ENCODE data around the gene SNX25. TPM values are rescaled to one million over a fixed set of nuclear protein-coding genes. Genes with fewer than 3 reads are reported as not detected.

Gene SNX25
- total RNA-seq, 1 experiment from 2014 or later = 3.5 TPM

DNA sequence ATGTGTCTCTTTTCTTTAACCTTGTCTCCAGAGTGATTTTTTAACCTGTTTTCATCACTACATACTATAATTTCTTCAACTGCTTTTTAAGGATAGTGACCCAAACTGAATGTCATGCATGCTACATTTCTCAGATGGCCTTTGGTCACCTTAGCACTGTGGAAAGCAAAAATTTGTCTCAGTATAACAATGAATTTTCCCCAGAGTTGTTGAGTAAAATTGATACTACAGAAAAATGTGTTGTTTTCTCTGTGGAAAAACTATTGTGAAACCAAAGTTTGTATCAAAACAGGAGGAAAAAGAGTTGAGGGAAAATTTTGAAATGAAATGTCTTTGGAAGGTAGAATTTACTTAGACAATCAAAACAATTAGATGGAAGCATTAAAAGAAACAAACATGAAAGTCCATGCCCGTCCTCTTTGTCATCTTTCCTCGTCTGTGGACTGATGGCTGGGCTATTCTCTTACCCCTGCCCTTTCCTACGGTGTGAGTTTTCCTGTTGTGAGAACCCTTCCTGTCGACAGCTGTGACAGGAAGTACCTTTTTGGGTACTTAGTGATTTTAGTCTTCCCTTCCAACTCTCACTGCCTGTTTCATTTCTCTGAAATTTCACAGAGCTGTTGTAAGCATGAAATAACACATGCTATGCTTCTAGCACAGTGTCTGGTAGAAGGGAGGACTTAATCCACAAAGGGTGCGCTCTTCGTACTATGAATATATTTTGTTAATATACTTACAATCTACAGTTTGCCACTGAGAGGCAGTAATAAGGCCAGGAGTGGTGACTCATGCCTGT lies 135.5 kb downstream of the SNX25 start:
- H3K9me3 ChIP-seq (ENCODE audit: low read depth, low read length, poor library complexity, severe bottlenecking) = no peaks in the 10 kb centered on the region
- intact Hi-C loops (cut with micrococcal nuclease; ENCODE audit: unreplicated experiment) = no loop called here
- no peak overlapping the region for H3K27ac ChIP-seq (ENCODE audit: low read depth, low read length, poor library complexity, severe bottlenecking)
- no peak for DNase-seq (ENCODE audit: low spot score)
- ChIA-PET POLR2A (ENCODE audit: low non-redundant PET) (no interaction called here), CTCF (no interaction called here)
- no peak for TF ChIP-seq EZH2 (IDR thresholded peaks at IDR 0.05; ENCODE audit: borderline replicate concordance, low read depth, low read length, poor library complexity, severe bottlenecking)
- TF ChIP-seq, protein P1, sequence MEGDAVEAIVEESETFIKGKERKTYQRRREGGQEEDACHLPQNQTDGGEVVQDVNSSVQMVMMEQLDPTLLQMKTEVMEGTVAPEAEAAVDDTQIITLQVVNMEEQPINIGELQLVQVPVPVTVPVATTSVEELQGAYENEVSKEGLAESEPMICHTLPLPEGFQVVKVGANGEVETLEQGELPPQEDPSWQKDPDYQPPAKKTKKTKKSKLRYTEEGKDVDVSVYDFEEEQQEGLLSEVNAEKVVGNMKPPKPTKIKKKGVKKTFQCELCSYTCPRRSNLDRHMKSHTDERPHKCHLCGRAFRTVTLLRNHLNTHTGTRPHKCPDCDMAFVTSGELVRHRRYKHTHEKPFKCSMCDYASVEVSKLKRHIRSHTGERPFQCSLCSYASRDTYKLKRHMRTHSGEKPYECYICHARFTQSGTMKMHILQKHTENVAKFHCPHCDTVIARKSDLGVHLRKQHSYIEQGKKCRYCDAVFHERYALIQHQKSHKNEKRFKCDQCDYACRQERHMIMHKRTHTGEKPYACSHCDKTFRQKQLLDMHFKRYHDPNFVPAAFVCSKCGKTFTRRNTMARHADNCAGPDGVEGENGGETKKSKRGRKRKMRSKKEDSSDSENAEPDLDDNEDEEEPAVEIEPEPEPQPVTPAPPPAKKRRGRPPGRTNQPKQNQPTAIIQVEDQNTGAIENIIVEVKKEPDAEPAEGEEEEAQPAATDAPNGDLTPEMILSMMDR (conservative IDR thresholded peaks at IDR 0.05; ENCODE audit: low read depth, low read length) = no peak
- H3K4me3 ChIP-seq (ENCODE audit: low read depth, low read length, poor library complexity, severe bottlenecking) = no peak overlapping the region
- no TSS peak for BruUV-seq (replicated peaks)
- H3K27me3 ChIP-seq (replicated peaks; ENCODE audit: insufficient read depth, low read depth, low read length, poor library complexity) = no peaks in the 10 kb centered on the region
- H3K36me3 ChIP-seq (ENCODE audit: insufficient read depth, low read length, poor library complexity, severe bottlenecking) = no peaks in the 10 kb centered on the region
- H3K4me1 ChIP-seq (ENCODE audit: insufficient read depth, low read length, poor library complexity, severe bottlenecking) = no peaks in the 10 kb centered on the region

DNA sequence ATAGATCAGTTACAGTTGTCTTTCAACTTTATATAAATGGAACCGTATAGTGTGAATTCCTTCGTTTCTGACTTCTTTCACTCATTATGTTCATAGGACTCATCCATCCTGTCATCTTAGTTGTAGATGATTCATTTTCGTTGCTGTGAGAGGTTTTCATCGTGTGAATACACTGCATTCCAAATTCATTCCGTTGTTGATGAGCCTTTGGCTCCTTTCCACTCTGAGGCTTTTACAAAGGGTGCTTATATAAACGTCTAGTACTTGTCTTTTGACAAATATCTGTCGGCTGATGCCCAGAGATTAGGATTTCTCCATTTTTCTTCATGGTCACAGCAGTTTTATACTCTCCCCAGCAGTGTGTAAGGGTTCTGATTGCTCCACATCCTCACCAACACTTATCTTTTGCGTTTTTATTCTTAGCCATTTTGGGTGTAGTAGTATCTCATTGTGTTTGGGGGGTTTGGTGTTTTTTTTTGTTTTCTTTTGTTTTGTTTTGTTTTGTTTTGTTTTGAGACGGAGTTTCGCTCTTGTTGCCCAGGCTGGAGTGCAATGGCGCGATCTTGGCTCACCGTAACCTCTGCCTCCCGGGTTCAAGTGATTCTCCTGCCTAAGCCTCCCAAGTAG lies 137.7 kb downstream of the SNX25 start:
- CTCF ChIA-PET = no interaction called here
- Histone ChIP-seq H3K36me3 (ENCODE audit: insufficient read depth, low read length, poor library complexity, severe bottlenecking) (no peaks in the 10 kb centered on the region), H3K9me3 (ENCODE audit: low read depth, low read length, poor library complexity, severe bottlenecking) (no peaks in the 10 kb centered on the region), H3K27ac (ENCODE audit: low read depth, low read length, poor library complexity, severe bottlenecking) (no peak overlapping the region), H3K27me3 (replicated peaks; ENCODE audit: insufficient read depth, low read depth, low read length, poor library complexity) (no peaks in the 10 kb centered on the region), H3K4me3 (ENCODE audit: low read depth, low read length, poor library complexity, severe bottlenecking) (no peak overlapping the region), H3K4me1 (ENCODE audit: insufficient read depth, low read length, poor library complexity, severe bottlenecking) (no peaks in the 10 kb centered on the region)
- no peak for TF ChIP-seq EZH2 (IDR thresholded peaks at IDR 0.05; ENCODE audit: borderline replicate concordance, low read depth, low read length, poor library complexity, severe bottlenecking)
- TF ChIP-seq, protein P1 (conservative IDR thresholded peaks at IDR 0.05; ENCODE audit: low read depth, low read length) = no peak
- DNase-seq (ENCODE audit: low spot score) = no peak
- POLR2A ChIA-PET (ENCODE audit: low non-redundant PET) = no interaction called here
- intact Hi-C loops (cut with micrococcal nuclease; ENCODE audit: unreplicated experiment) = no loop called here
- BruUV-seq (replicated peaks) = no TSS peak

DNA sequence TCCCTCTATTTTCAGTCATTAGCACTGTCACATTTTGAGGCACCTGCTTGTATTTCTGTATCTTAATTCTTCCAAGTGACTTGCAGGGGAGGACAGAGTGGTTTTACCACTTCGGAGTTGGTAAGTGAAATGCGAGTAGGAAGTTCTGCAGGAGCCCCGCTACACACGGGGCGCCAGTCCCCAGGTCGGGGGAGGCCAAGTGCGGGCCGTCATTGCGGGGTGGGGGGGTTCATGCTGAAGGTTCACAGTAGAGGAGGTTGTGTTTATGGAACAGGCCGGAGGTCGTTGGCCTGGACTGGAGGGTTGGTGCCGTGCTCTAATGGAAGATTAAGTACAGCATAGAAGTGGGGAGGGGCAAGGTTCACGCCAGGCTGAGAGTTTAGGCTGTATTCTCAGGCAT lies 142.3 kb downstream of the SNX25 start:
- H3K27me3 ChIP-seq (replicated peaks; ENCODE audit: insufficient read depth, low read depth, low read length, poor library complexity) = no peaks in the 10 kb centered on the region
- DNase-seq (ENCODE audit: low spot score) = no peak
- ChIA-PET CTCF (no interaction called here), POLR2A (ENCODE audit: low non-redundant PET) (interaction anchor here (0.5 kb wide), 1 partner anchor 44 kb away, joined by 3 read pairs; the partner anchor contains the start of gene LRP2BP)
- no peaks in the 10 kb centered on the region for H3K36me3 ChIP-seq (ENCODE audit: insufficient read depth, low read length, poor library complexity, severe bottlenecking)
- BruUV-seq (replicated peaks) = no TSS peak
- H3K4me3 ChIP-seq (ENCODE audit: low read depth, low read length, poor library complexity, severe bottlenecking) = no peak overlapping the region
- intact Hi-C loops (cut with micrococcal nuclease; ENCODE audit: unreplicated experiment) = no loop called here
- H3K27ac ChIP-seq (ENCODE audit: low read depth, low read length, poor library complexity, severe bottlenecking) = no peak overlapping the region
- TF ChIP-seq EZH2 (IDR thresholded peaks at IDR 0.05; ENCODE audit: borderline replicate concordance, low read depth, low read length, poor library complexity, severe bottlenecking) = no peak
- TF ChIP-seq, protein P1 (conservative IDR thresholded peaks at IDR 0.05; ENCODE audit: low read depth, low read length) = no peak
- H3K9me3 ChIP-seq (ENCODE audit: low read depth, low read length, poor library complexity, severe bottlenecking) = no peaks in the 10 kb centered on the region
- H3K4me1 ChIP-seq (ENCODE audit: insufficient read depth, low read length, poor library complexity, severe bottlenecking) = no peaks in the 10 kb centered on the region

Measured in A673 (cell line).